Suprapubic skin (tissue), 4 donors: ENCODE data around the gene MS4A15. TPM values are rescaled to one million over a fixed set of nuclear protein-coding genes. Genes with fewer than 3 reads are reported as not detected.

Experiments used
- DNase-seq, 2 donors: peaks; one replicate each; pipeline ENCODE4 v3.0.0-alpha.2; 2019; ENCODE audit warnings: low spot score in 2 of 2
- H3K27ac ChIP-seq: fragments of 200-600 bp; sonication (generic); one replicate; pipeline ENCODE4 v1.5.1; 2019
- H3K27me3 ChIP-seq: fragments of 200-600 bp; sonication (generic); one replicate; pipeline ENCODE4 v1.5.1; 2019
- H3K36me3 ChIP-seq: fragments of 200-600 bp; sonication (generic); one replicate; pipeline ENCODE4 v1.5.1; 2019
- H3K4me1 ChIP-seq: fragments of 200-600 bp; sonication (generic); one replicate; pipeline ENCODE4 v1.5.1; 2019
- H3K4me3 ChIP-seq: fragments of 200-600 bp; sonication (generic); one replicate; pipeline ENCODE4 v1.5.1; 2019; ENCODE audit warnings: mild to moderate bottlenecking
- H3K9me3 ChIP-seq: fragments of 200-600 bp; sonication (generic); one replicate; pipeline ENCODE4 v1.5.1; 2019
- CTCF ChIP-seq, 2 donors: fragments of 200-600 bp in 1 of 2; fragments of 450-650 bp in 1 of 2; sonication (generic) in 1 of 2; IDR thresholded peaks; one replicate each; pipeline ENCODE4 v1.5.1; 2016 to 2019; ENCODE audit warnings: antibody characterized with exemption in 2 of 2, mild to moderate bottlenecking in 1 of 2, moderate library complexity in 1 of 2
- EP300 ChIP-seq: sonication (generic); formaldehyde crosslinking; IDR thresholded peaks from one replicate; pipeline ENCODE4 v1.6.1; 2017; ENCODE audit warnings: antibody characterized with exemption
- POLR2A ChIP-seq, 2 donors: fragments of 450-650 bp; IDR thresholded peaks; one replicate each; pipeline ENCODE4 v1.6.1; 2017; ENCODE audit warnings: antibody characterized with exemption in 2 of 2, mild to moderate bottlenecking in 2 of 2, moderate library complexity in 2 of 2
- POLR2AphosphoS5 ChIP-seq, 3 donors: sonication (generic); formaldehyde crosslinking; IDR thresholded peaks; one replicate each; pipeline ENCODE4 v1.6.1; 2017; ENCODE audit warnings: antibody characterized with exemption in 3 of 3
- WGBS: methylation state at CpG from one replicate; pipeline ENCODE4 v1.1.5; 2018; 5-methylcytosine and 5-hydroxymethylcytosine counted together
- total RNA-seq, 4 donors: library from RNA; depleted of rRNA; stranded (reverse); fragments of >200 nt; gene quantifications; one replicate each; pipeline ENCODE4 v1.1.0, GENCODE V29; 2016

Gene MS4A15
- total RNA-seq, 4 donors from 2014 or later = not detected

DNA sequence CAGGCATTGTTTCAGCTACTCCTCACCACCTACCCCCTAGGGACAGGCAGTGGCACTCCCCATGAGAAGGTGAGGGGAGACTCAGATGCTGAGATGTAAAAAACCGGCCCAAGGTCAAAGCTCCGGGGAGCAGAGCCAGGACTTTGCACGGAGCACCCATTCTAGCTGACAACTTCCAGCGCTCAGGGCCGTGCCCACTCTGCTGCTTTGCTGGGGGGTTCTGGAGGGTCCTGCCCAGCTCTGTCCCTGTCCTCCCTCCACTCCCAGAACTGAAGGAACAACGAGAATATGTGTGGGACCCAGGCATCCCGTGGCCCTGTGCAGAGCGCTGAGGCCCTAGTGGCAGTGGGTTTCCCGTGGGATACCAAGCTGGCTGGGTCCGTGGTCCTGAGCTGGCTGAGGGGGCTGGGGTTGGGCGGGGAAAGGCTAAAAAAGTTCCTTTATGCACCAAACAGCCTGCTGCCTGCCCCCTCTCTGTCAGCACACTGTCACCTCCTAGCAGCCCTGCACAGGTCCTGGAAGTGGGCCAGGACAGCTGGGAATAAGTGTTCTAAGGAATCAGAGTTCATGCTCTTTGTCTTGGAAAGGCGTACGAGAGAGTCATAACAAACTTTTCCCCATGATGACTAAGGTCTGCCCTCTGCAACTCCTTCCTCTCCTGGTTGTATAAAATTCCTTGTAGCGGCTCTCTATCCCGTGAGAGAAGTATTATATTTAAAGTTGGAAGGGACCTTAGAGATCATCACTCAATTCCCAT is 30.3 kb downstream of the MS4A15 start:
- Histone ChIP-seq H3K36me3 (no peaks in the 10 kb centered on the region), H3K9me3 (no peaks in the 10 kb centered on the region), H3K27ac (no peak overlapping the region), H3K4me1 (no peaks in the 10 kb centered on the region), H3K4me3 (no peak overlapping the region), H3K27me3 (peaks cover 5% of the 10 kb centered on the region)
- TF ChIP-seq CTCF (IDR thresholded peaks at IDR 0.05) (no peak), EP300 (no peak), POLR2AphosphoS5 (IDR thresholded peaks at IDR 0.05) (no peak), POLR2A (IDR thresholded peaks at IDR 0.05) (no peak)
- 63% methylated on average over 12 of the region's 15 CpGs for whole genome bisulfite sequencing
- peak in 1 of 2 donors; percentile 34 for DNase-seq

DNA sequence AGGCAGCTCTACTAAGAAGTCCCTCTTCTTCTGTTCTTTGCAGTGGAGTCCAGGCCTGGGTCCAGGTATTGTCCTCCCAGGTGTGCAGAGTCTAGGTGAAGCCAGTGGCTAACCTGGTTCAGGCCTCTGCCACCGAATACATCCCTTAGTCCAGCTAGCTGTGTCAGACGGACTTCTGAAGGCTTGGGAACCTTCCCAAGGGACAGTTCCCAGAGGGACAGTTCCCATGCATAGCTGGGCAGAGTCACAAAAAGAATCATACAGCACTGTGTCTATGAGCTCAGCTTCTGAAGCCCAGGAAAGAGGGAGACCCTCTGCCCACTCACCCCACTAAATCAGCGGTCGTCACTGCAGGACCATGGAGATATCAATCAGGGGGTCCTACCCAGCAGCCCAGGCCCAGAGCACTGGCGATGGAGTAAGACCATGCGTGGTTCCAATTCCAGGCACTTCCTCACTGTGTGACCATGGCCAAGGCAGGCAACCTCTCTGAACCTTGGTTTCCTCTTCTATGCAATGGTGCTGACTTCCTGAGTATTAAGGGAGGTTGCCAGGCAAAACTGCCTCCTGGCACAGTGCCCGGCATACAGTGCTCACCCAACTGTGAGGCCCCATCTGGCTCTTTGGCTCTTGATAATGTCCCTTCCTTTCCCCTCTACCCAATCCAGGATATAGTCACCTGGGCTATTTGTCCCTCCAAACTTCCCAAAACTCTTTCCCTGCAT is 31.9 kb downstream of the MS4A15 start:
- Histone ChIP-seq H3K27ac (no peak overlapping the region), H3K4me3 (no peak overlapping the region), H3K36me3 (no peaks in the 10 kb centered on the region), H3K9me3 (no peaks in the 10 kb centered on the region), H3K4me1 (no peaks in the 10 kb centered on the region), H3K27me3 (peaks cover 7% of the 10 kb centered on the region)
- no peak for TF ChIP-seq EP300
- 94% methylated on average over 5 of the region's 7 CpGs for WGBS
- DNase-seq = no peak

DNA sequence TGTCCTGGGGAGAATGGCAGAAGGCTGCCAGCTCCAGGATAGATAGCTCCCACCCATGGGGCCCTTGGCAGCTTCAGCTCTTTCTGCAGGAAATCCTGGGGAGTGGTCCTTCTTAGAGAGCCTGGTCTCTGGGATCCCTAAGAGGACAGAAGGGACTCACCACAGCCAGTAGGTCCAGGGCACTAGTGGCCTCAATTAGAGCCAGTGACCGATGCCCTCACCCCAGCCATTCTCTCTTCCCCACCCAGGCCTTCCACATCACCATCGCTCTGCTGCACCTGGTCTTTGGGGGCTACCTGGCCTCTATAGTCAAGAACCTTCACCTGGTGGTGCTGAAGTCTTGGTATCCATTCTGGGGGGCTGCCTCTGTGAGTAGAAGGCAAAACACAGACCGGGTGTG is 34.1 kb downstream of the MS4A15 start:
- TF ChIP-seq POLR2AphosphoS5 (IDR thresholded peaks at IDR 0.05) (no peak), POLR2A (IDR thresholded peaks at IDR 0.05) (no peak), EP300 (no peak)

GRCh38 chr11:60791153-60791933 is 34.7 kb downstream of the MS4A15 start:
- no peak for TF ChIP-seq POLR2AphosphoS5 (IDR thresholded peaks at IDR 0.05)
- no peak for TF ChIP-seq CTCF (IDR thresholded peaks at IDR 0.05)
- Histone ChIP-seq H3K4me1 (no peaks in the 10 kb centered on the region), H3K36me3 (no peaks in the 10 kb centered on the region), H3K27ac (no peak overlapping the region), H3K27me3 (peaks cover 7% of the 10 kb centered on the region), H3K4me3 (no peak overlapping the region), H3K9me3 (no peaks in the 10 kb centered on the region)
- WGBS = 94% methylated on average over 4 of the region's 4 CpGs
- no peak for DNase-seq

More for the DNA sequence above, 34.1 kb downstream of the MS4A15 start:
- Histone ChIP-seq H3K36me3 (no peaks in the 10 kb centered on the region), H3K27me3 (peaks cover 7% of the 10 kb centered on the region), H3K9me3 (no peaks in the 10 kb centered on the region), H3K27ac (no peak overlapping the region), H3K4me1 (no peaks in the 10 kb centered on the region), H3K4me3 (no peak overlapping the region)
- 94% methylated on average over 3 of the region's 3 CpGs for WGBS
- DNase-seq = no peak

DNA sequence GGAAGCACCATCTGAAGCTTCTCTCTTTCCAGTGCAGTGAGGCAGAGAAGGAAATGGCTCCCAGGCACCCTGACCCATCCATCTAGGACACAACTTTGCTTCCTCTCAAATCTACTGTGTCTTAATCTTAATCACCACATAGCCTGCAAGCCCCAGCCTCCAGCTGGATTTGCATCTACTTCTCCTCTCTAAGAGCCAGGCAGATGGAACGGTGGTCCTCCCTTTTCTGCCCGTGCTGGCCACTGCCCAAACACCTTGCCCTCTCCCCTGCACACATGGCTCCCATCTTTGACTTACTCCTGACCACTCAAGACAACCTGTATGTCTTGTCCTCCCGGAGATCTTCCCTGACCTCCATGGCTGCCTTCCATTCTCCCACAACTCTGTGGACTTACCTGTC is 35.9 kb downstream of the MS4A15 start:
- H3K27ac ChIP-seq = no peak overlapping the region
- 85% methylated on average over 3 of the region's 3 CpGs for WGBS
- H3K4me3 ChIP-seq = no peak overlapping the region
- H3K27me3 ChIP-seq = peaks cover 7% of the 10 kb centered on the region
- H3K36me3 ChIP-seq = no peaks in the 10 kb centered on the region
- H3K9me3 ChIP-seq = no peaks in the 10 kb centered on the region
- no peak for DNase-seq
- TF ChIP-seq CTCF (IDR thresholded peaks at IDR 0.05) (no peak), EP300 (no peak)
- H3K4me1 ChIP-seq = no peaks in the 10 kb centered on the region

DNA sequence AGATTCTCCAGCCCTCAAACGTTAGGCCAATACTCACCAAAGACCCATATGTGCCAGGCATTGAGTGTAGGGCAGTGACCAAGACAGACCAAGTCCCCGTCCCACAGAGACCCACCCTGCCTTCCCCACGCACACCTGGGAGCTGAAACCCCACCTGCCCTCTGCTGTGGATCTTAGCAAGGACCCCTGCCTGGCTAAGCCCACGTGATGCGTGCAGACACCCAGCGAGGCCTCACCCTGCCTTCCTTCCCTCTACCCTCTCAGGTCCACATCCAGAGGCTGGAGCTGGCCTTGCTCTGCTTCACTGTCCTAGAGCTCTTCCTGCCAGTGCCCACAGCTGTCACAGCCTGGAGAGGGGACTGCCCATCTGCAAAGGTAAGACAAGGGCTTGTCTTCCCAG is 38.6 kb downstream of the MS4A15 start:
- H3K27ac ChIP-seq = no peak overlapping the region
- H3K27me3 ChIP-seq = peaks cover 13% of the 10 kb centered on the region
- no peak for DNase-seq
- TF ChIP-seq EP300 (no peak), POLR2AphosphoS5 (IDR thresholded peaks at IDR 0.05) (no peak), POLR2A (IDR thresholded peaks at IDR 0.05) (no peak)
- no peaks in the 10 kb centered on the region for H3K36me3 ChIP-seq
- 62% methylated on average over 5 of the region's 6 CpGs for WGBS
- no peaks in the 10 kb centered on the region for H3K4me1 ChIP-seq
- no peaks in the 10 kb centered on the region for H3K9me3 ChIP-seq
- no peak overlapping the region for H3K4me3 ChIP-seq
